Spleen (tissue), 11 donors: Measurements from ENCODE around the gene C2orf92. TPM values are rescaled to one million over a fixed set of nuclear protein-coding genes. Genes with fewer than 3 reads are reported as not detected.
"Not testable (repeated sequence)": the region's sequence is repeated elsewhere in the genome, so short reads cannot be mapped to it uniquely, and the experiment has no call there.

Experiments
- DNase-seq: peaks from one replicate; pipeline ENCODE4 v3.0.0-alpha.2; 2020
- H3K27ac ChIP-seq, 8 donors: fragments of 200-600 bp; sonication (generic) in 7 of 8; 1 replicate in 4 of 8; 2 replicates in 4 of 8; pipeline versions ENCODE4 v1.5.0 to v1.8.0; 2016 to 2021; ENCODE audit warnings: inconsistent platforms in 4 of 8, mild to moderate bottlenecking in 4 of 8, moderate library complexity in 1 of 8
- H3K27me3 ChIP-seq, 7 donors: fragments of 200-600 bp; sonication (generic) in 6 of 7; replicated peaks in 1 of 7; 1 replicate in 4 of 7; 2 replicates in 3 of 7; pipeline versions ENCODE4 v1.5.0 to v1.8.0; 2016 to 2021; ENCODE audit warnings: inconsistent platforms in 3 of 7, mild to moderate bottlenecking in 1 of 7
- H3K36me3 ChIP-seq, 6 donors: fragments of 200-600 bp; sonication (generic) in 5 of 6; 1 replicate in 4 of 6; 2 replicates in 2 of 6; pipeline versions ENCODE4 v1.5.0 to v1.8.0; 2016 to 2021; ENCODE audit warnings: inconsistent platforms in 2 of 6
- H3K4me1 ChIP-seq, 6 donors: fragments of 200-600 bp; sonication (generic) in 5 of 6; 1 replicate in 3 of 6; 2 replicates in 3 of 6; pipeline versions ENCODE4 v1.5.0 to v1.8.0; 2016 to 2021; ENCODE audit warnings: inconsistent platforms in 3 of 6
- H3K4me3 ChIP-seq, 8 donors: fragments of 200-600 bp; sonication (generic) in 7 of 8; 1 replicate in 4 of 8; 2 replicates in 4 of 8; pipeline versions ENCODE4 v1.5.0 to v1.8.0; 2016 to 2021; ENCODE audit warnings: inconsistent platforms in 4 of 8, mild to moderate bottlenecking in 4 of 8, moderate library complexity in 2 of 8
- H3K9me3 ChIP-seq, 8 donors: fragments of 200-600 bp; sonication (generic) in 7 of 8; 1 replicate in 4 of 8; 2 replicates in 4 of 8; pipeline versions ENCODE4 v1.5.0 to v1.8.0; 2016 to 2021; ENCODE audit warnings: inconsistent platforms in 4 of 8
- POLR2A ChIP-seq, 3 donors: fragments of 450-650 bp; IDR thresholded peaks; one replicate each; pipeline ENCODE4 v1.5.1; 2017; ENCODE audit warnings: antibody characterized with exemption in 3 of 3, mild to moderate bottlenecking in 1 of 3
- POLR2AphosphoS5 ChIP-seq, 3 donors: sonication (generic); formaldehyde crosslinking; IDR thresholded peaks; one replicate each; pipeline ENCODE4 v1.5.1; 2017; ENCODE audit warnings: antibody characterized with exemption in 3 of 3
- WGBS, 5 donors: extraction: QIAGEN DNeasy Blood & Tissue Kit in 3 of 5; methylation state at CpG; one replicate each; pipeline versions ENCODE4 v1.1.5 to v1.1.7; 2013 to 2018; 5-methylcytosine and 5-hydroxymethylcytosine counted together
- intact Hi-C: fragments of 100-400 bp; cut with DNase I; formaldehyde crosslinking; loops from one replicate; pipeline ENCODE4 v1.15.0; 2023; ENCODE audit warnings: low total_unique reads
- polyA plus RNA-seq, 3 donors: library from polyadenylated mRNA; stranded (reverse); fragments of 200-250 nt; gene quantifications; one replicate each; pipeline ENCODE4 v1.2.1, GENCODE V29; 2013
- total RNA-seq, 7 donors: library from RNA; depleted of rRNA in 3 of 7; stranded (reverse); fragments of >200 nt in 3 of 7; fragmentation: NEBNext Ultra II Directional in 4 of 7; extraction: Animal tissue kit (Norgen Biotek cat#: 25700) in 4 of 7; gene quantifications; one replicate each; pipeline versions ENCODE4 v1.1.0 to v1.2.1, GENCODE V29; 2016 to 2021
- TF ChIP-seq, protein P1 (sequence below), 11 experiments: fragments of 200-600 bp in 7 of 11; fragments of 450-650 bp in 4 of 11; sonication (generic) in 4 of 11; IDR thresholded peaks in 8 of 11; conservative IDR thresholded peaks in 3 of 11; 1 replicate in 7 of 11; 2 replicates in 4 of 11; pipeline versions ENCODE4 v1.4.0 to v1.8.0; 2016 to 2021; ENCODE audit warnings: antibody characterized with exemption in 11 of 11, inconsistent platforms in 4 of 11, mild to moderate bottlenecking in 1 of 11
- donor health status: healthy with polysubstance abuse.
- donor health status: DM: no; HTN: no; CAD: no; lungs with moderate emphysema.
- donor health status: DM: no; HTN: no; CAD: no.
- donor health status: Bipolar disorder and iron deficiency.
- donor health status: healthy.
- donor health status: DM: no; HTN: no; CAD: no.
- donor health status: DM: yes; HTN: yes; CAD: no.

The C2orf92 gene
- total and polyA plus RNA-seq, 10 donors: 5.7 to 33.6 (median 21.4) TPM

DNA sequence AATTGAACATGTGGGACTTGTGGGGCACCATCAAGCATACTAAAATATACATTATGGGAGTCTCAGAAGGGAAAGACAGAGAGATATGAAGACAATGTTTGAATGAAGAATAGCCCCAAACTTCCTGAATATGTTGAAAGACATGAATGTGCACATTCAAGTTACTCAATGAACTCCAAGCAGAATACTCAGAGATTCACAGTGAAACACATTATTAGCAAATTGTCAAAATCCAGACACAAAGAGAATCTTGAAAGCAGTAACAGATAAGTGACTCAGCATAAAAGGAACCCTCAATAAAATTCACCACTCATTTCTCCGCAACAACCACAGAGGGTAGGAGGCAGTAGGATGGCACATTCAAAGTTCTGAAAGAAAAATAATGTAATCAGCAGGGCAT, 8.8 kb downstream of the C2orf92 start:
- H3K27ac ChIP-seq: no peak overlapping the region
- H3K4me3 ChIP-seq: no peak overlapping the region
- intact Hi-C loops: no loop called here
- 67 to 95% (median 76%) methylated on average over 1 of the region's 1 CpG for WGBS, 5 donors
- H3K9me3 ChIP-seq: peaks cover 0 to 3% (median 0%) of the 10 kb centered on the region in 8 donors
- TF ChIP-seq, protein P1, sequence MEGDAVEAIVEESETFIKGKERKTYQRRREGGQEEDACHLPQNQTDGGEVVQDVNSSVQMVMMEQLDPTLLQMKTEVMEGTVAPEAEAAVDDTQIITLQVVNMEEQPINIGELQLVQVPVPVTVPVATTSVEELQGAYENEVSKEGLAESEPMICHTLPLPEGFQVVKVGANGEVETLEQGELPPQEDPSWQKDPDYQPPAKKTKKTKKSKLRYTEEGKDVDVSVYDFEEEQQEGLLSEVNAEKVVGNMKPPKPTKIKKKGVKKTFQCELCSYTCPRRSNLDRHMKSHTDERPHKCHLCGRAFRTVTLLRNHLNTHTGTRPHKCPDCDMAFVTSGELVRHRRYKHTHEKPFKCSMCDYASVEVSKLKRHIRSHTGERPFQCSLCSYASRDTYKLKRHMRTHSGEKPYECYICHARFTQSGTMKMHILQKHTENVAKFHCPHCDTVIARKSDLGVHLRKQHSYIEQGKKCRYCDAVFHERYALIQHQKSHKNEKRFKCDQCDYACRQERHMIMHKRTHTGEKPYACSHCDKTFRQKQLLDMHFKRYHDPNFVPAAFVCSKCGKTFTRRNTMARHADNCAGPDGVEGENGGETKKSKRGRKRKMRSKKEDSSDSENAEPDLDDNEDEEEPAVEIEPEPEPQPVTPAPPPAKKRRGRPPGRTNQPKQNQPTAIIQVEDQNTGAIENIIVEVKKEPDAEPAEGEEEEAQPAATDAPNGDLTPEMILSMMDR (IDR thresholded peaks at IDR 0.05 in 8 of 11, conservative IDR thresholded peaks at IDR 0.05 in 3 of 11): no peak
- no peak for TF ChIP-seq POLR2A (IDR thresholded peaks at IDR 0.05)
- no peaks in the 10 kb centered on the region for H3K36me3 ChIP-seq
- DNase-seq: no peak
- no peaks in the 10 kb centered on the region for H3K4me1 ChIP-seq
- H3K27me3 ChIP-seq: no peaks in the 10 kb centered on the region

DNA sequence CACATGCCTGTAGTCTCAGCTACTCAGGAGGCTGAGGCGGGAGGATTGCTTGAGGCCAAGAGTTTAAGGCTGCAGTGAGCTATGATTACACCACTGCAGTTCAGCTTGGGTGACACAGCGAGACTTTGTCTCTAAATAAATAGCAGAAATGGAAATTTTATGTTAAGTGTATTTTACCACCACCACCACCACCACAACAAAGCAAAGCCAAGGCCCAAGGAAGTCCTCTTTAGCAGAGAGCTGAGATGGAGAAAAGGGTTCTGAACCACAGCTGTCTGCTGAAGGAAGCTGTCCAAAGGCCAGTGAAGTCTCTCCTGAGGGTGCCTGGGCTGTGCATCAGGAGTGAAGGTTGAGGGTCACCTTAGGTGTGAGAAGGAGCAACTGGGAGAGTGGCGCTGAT, 17.7 kb downstream of the C2orf92 start:
- H3K4me1 ChIP-seq, H3K9me3 ChIP-seq, intact Hi-C loops, H3K4me3 ChIP-seq, H3K27ac ChIP-seq, H3K27me3 ChIP-seq, H3K36me3 ChIP-seq, DNase-seq: not testable (repeated sequence)
- 67 to 90% (median 83%) methylated on average over 2 of the region's 3 CpGs for WGBS, 5 donors

DNA sequence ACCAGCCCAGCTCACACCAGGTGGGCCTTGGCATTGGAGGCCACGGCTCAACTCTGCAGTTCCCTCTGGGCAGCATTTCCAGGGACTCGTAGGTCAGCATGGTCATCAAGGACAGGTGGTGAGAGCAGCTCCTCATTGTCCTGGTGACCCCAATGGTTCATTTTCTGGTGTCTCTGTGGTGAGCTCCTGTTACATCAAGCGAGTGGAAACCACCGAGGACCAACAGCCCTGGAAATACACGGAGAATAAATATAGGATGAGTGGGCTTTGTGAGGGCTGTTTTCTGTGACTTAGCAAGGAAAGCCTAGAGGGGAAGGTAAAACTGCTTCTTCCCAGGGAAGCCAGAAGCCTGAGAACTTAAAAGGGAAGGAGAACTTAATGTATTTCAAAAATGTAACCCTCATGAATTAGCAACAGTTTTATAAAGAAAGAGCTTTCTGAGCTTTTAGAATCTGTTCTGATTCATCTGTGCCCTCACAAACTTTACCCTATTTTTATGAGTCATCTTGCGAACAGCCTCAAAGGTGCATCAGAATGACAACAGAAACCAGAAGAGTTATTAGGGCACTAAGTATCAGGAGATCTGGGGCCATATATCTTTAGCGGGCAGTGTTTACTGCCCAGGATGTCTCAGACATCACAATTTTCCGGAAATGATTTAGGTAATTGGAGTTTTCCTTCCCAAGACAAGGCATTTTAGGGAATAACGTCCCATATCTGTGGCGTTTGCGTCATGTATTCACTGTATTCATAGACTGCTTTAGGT, 18.7 kb downstream of the C2orf92 start:
- intact Hi-C loops: no loop called here
- no peaks in the 10 kb centered on the region for H3K4me1 ChIP-seq
- 75 to 92% (median 84%) methylated on average over 9 to 11 of the region's 11 CpGs for WGBS, 5 donors
- no peak for TF ChIP-seq POLR2AphosphoS5 (IDR thresholded peaks at IDR 0.05)
- TF ChIP-seq POLR2A (IDR thresholded peaks at IDR 0.05): no peak
- TF ChIP-seq, protein P1 (IDR thresholded peaks at IDR 0.05 in 8 of 11, conservative IDR thresholded peaks at IDR 0.05 in 3 of 11): no peak
- no peak overlapping the region for H3K4me3 ChIP-seq
- H3K36me3 ChIP-seq: no peaks in the 10 kb centered on the region
- no peaks in the 10 kb centered on the region for H3K9me3 ChIP-seq
- no peaks in the 10 kb centered on the region for H3K27me3 ChIP-seq
- DNase-seq: no peak
- no peak overlapping the region for H3K27ac ChIP-seq

DNA sequence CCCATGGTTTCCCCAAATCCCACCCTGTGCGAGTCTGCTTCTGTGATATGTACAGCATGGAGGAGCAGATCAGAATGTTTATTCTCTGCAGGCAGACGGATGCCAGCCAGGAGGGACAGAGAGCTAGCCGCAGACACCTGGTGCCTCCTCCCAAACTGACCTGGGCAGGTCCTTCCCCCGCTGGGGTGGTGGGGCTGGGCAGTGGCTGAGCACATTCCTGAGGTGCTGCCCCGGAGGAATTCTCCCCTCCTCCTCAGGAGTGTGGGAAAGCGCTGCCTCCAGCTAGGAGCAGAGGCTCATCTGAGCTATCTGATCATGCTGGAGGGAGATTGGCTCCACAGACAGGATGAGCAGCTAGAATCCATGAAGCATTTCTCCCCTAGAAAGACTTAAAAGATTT, 21.7 kb downstream of the C2orf92 start:
- no peak for DNase-seq
- intact Hi-C loops: no loop called here
- Histone ChIP-seq H3K9me3 (no peaks in the 10 kb centered on the region), H3K36me3 (no peaks in the 10 kb centered on the region), H3K27ac (no peak overlapping the region), H3K27me3 (no peaks in the 10 kb centered on the region), H3K4me3 (no peak overlapping the region), H3K4me1 (no peaks in the 10 kb centered on the region)
- TF ChIP-seq POLR2AphosphoS5 (IDR thresholded peaks at IDR 0.05): no peak
- TF ChIP-seq, protein P1 (IDR thresholded peaks at IDR 0.05 in 8 of 11, conservative IDR thresholded peaks at IDR 0.05 in 3 of 11): no peak
- no peak for TF ChIP-seq POLR2A (IDR thresholded peaks at IDR 0.05)
- 85 to 88% (median 85%) methylated on average over 5 to 6 of the region's 6 CpGs for WGBS, 5 donors
